SK-N-SH treated with all-trans-retinoic acid at 6 μM for 48 hours (cell line): Measurements from ENCODE around the gene SLC51A.

ENCODE experiments used
- ATAC-seq: fragments of 200-7000 bp; cut with Tn5 transposase; 3 replicates; pipeline ENCODE4 v1.9.1; 2020; ENCODE audit warnings: mild to moderate bottlenecking, moderate library complexity
- CREB5 ChIP-seq: fragments of 250-450 bp; sonication (Bioruptor Pico); IDR thresholded peaks from 2 replicates; pipeline ENCODE4 v1.5.1; 2020; ENCODE audit warnings: low read depth, mild to moderate bottlenecking, moderate library complexity
- GLIS3 ChIP-seq: fragments of 250-450 bp; sonication (Bioruptor Pico); IDR thresholded peaks from 2 replicates; pipeline ENCODE4 v1.5.0; 2020; ENCODE audit warnings: mild to moderate bottlenecking, moderate library complexity
- ISL1 ChIP-seq: fragments of 250-450 bp; sonication (Bioruptor Pico); IDR thresholded peaks from 2 replicates; pipeline ENCODE4 v2.1.2; 2022; ENCODE audit warnings: mild to moderate bottlenecking, moderate library complexity
- POU6F1 ChIP-seq: fragments of 250-450 bp; sonication (Bioruptor Pico); IDR thresholded peaks from 2 replicates; pipeline ENCODE4 v1.8.0; 2021; ENCODE audit warnings: low read depth, mild to moderate bottlenecking, moderate library complexity, borderline replicate concordance
- RARB ChIP-seq: fragments of 250-450 bp; sonication (Bioruptor Pico); IDR thresholded peaks from 2 replicates; pipeline ENCODE4 v1.8.0; 2021; ENCODE audit warnings: mild to moderate bottlenecking, moderate library complexity
- SNAI2 ChIP-seq: fragments of 250-450 bp; sonication (Bioruptor Pico); IDR thresholded peaks from 2 replicates; pipeline ENCODE4 v1.5.0; 2020; ENCODE audit warnings: mild to moderate bottlenecking, moderate library complexity
- TCF4 ChIP-seq: fragments of 250-450 bp; sonication (Bioruptor Pico); IDR thresholded peaks from 2 replicates; pipeline ENCODE4 v1.8.0; 2021; ENCODE audit warnings: mild to moderate bottlenecking, moderate library complexity, borderline replicate concordance
- TOX ChIP-seq: fragments of 250-450 bp; sonication (Bioruptor Pico); IDR thresholded peaks from 2 replicates; pipeline ENCODE4 v1.8.0; 2021; ENCODE audit warnings: mild to moderate bottlenecking, moderate library complexity, borderline replicate concordance
- TSHZ2 ChIP-seq: fragments of 250-450 bp; sonication (Bioruptor Pico); IDR thresholded peaks from 2 replicates; pipeline ENCODE4 v1.5.0; 2020; ENCODE audit warnings: mild to moderate bottlenecking, moderate library complexity
- ZC3H10 ChIP-seq: fragments of 250-450 bp; sonication (Bioruptor Pico); IDR thresholded peaks from 2 replicates; pipeline ENCODE4 v1.5.1; 2021; ENCODE audit warnings: mild to moderate bottlenecking, moderate library complexity
- ZNF70 ChIP-seq: fragments of 450-650 bp; formaldehyde crosslinking; IDR thresholded peaks from 2 replicates; pipeline ENCODE4 v1.5.0; 2020; ENCODE audit warnings: mild to moderate bottlenecking, moderate library complexity
- TF ChIP-seq, protein P1 (sequence below): fragments of 250-450 bp; sonication (Bioruptor Pico); IDR thresholded peaks from 2 replicates; pipeline ENCODE4 v1.8.0; 2020; ENCODE audit warnings: mild to moderate bottlenecking, moderate library complexity, borderline replicate concordance

The SLC51A gene

GRCh38 chr3:196280689-196281440, 64.5 kb downstream of the SLC51A start:
- TF ChIP-seq SNAI2 (CRISPR knock-in tag), result no peak
- TF ChIP-seq ZNF70 (CRISPR knock-in tag), result no peak
- TF ChIP-seq ZC3H10 (CRISPR knock-in tag), result no peak
- ATAC-seq, result no peak

DNA sequence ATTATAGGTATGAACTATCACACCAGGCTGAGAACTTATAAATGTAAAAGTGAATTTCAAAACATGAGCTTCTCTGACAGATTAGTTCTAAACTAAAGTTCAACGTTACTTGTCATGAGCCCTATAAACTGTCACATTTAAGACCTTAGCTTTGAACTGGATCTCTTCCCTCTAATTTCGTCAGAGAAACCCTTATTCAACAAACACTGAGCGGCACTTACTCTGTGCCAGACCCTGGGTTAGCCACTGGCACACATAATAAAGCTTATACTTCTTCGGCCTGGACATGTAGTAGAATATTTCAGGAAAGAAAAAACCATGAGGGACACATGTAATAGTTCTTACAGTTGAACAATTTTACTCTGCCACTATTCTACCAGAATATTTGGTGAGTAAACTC, 65.6 kb downstream of the SLC51A start:
- TF ChIP-seq TOX (no peak), RARB (no peak), POU6F1 (CRISPR knock-in tag) (no peak), CREB5 (CRISPR knock-in tag) (no peak), ISL1 (CRISPR knock-in tag) (no peak), GLIS3 (CRISPR knock-in tag) (no peak), TCF4 (CRISPR knock-in tag) (no peak), TSHZ2 (CRISPR knock-in tag) (no peak)
- TF ChIP-seq, protein P1, sequence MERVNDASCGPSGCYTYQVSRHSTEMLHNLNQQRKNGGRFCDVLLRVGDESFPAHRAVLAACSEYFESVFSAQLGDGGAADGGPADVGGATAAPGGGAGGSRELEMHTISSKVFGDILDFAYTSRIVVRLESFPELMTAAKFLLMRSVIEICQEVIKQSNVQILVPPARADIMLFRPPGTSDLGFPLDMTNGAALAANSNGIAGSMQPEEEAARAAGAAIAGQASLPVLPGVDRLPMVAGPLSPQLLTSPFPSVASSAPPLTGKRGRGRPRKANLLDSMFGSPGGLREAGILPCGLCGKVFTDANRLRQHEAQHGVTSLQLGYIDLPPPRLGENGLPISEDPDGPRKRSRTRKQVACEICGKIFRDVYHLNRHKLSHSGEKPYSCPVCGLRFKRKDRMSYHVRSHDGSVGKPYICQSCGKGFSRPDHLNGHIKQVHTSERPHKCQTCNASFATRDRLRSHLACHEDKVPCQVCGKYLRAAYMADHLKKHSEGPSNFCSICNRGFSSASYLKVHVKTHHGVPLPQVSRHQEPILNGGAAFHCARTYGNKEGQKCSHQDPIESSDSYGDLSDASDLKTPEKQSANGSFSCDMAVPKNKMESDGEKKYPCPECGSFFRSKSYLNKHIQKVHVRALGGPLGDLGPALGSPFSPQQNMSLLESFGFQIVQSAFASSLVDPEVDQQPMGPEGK, result no peak
- ATAC-seq, result no peak
